Activated naive CD4-positive, alpha-beta T cell (primary cell): ENCODE measurements around the gene BNC2.

ENCODE experiments used
- DNase-seq, 4 experiments: peaks; one replicate each; lab custom pipeline; 2025; lab: John Stamatoyannopoulos, UW

The BNC2 gene

DNA sequence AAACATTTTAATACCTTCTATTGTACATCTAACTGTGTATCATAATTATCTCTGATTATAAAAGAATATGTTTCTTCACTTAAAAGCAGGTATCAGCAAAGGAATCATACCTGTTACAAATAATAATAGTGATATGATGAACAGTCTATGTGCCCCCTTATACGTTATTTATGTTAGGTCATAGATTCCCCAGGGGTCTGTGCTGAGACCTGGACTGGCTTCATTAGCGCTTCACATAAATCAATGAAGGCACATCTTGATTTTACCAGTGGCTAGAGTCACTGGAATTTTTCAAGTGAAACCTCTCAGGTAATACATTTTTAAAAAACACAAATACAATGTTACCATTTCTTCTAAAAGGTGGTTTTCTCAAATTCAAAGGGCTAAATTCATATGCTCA, 275.2 kb downstream of the BNC2 start:
- DNase-seq: no peak

GRCh38 chr9:16594787-16595186, 275.7 kb downstream of the BNC2 start:
- DNase-seq: no peak

GRCh38 chr9:16593746-16594145, 276.7 kb downstream of the BNC2 start:
- DNase-seq: no peak

DNA sequence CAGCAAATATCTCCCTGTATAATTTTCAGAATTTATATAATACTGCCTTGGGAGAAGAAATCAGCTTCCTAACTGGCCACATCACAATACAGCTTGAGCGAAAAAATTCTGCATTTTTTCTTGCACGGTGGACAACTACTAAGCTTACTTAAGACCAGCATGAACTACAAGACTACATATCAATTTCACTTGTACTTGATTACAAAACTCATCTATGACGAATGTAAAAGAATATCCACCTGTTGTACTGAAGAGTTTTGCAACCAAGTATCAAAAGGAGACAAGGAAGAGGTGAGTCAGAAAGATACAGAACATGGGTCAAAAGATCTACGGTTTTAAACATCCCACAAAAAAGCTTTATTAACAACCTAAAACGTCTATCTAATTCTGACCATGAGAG, 279.4 kb downstream of the BNC2 start:
- no peak for DNase-seq

DNA sequence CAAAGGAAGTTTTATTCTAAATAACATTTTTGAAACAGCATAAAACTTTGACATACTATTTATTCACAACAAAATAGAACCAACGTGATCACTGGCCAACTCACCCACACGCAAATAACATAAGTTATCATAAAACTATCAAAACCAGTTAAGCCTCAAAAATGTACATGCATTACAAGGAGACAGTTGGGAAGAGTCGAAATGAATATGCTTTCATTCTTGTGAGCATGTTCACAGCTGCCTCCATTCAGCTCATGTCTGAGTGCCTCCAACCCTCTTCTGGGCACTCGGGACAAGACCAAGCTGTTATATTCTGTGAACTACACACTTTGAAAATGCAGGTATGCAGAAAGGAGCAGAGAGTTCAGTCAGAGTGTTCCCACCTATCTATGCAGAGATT, 284.9 kb downstream of the BNC2 start:
- DNase-seq: no peak

GRCh38 chr9:16579872-16580432, 290.5 kb downstream of the BNC2 start:
- DNase-seq: no peak

DNA sequence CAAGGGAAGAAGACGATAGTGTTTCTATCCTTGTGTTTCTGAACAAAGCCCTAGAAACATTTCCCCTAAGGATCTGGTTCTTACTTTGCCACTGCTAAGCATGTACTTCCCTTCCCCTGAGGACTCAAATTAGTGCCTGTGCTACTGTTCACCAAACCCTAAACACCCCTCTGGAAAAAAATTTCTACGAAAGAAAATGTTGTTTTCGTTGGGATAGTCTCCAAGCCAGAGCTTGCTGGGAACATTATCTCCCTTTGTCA, 294.6 kb downstream of the BNC2 start:
- no peak for DNase-seq

DNA sequence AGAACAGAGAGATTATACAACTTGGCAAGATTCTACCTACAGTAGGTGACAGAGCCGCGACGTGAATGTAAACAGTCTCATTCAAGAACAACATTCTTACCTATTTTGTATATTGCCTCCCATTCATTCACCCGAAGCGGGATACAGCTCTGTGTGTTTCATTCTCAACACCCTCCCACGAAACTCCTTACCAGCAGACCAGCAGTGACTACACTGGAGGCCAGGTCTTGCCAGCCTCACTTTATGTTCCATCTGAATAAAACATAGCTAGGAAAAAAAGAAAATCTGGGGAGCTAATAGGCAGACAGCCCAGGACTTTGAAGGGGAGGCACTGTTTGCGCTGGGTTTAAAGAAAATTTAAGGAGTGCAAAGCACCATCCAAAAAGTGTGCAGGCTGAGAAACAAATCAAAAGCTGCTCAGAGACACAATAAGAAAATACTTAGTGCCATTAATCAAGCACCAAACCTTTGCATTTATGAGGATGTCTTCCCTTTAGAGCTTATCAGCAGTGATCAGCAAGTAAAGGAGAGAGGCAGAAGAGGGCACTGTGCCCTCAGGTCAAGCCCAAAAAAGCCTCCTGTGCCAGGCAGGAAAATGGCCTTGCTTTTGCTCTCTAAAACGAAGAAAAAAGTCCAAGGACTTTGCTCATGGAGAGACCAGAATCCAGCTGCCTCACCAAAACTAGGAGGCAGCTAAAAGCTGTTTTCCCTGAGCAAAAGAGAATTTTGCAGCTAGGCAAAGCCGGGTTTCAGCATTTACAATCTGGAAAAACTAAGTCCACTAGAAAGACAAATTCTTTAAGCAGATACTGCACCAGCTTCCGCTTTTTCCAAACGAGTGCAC, 295.1 kb downstream of the BNC2 start:
- DNase-seq: no peak

- no peak for DNase-seq
Observed at GRCh38 chr9:16572005-16572734, 298.3 kb downstream of the BNC2 start.

- no peak for DNase-seq
Observed at GRCh38 chr9:16571127-16571802, 299.2 kb downstream of the BNC2 start.

DNA sequence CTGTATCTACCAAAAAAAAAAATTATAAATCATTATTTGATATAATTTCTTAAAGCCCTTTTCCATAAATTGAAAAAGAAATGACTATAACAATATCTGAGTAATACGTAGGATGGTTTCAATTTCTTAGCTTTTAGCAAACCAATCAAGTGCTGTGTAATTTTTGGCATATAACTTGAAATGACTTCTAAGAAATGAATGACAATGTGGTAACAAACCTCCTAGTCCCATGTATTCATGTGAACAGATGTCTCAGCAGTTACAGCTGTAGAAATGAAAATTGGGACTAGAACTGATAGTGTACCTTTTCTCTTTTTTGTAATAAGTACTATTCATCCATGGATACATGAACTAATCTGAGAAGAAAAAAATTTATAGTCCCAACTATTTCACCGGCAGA, 307.0 kb downstream of the BNC2 start:
- DNase-seq: no peak

DNA sequence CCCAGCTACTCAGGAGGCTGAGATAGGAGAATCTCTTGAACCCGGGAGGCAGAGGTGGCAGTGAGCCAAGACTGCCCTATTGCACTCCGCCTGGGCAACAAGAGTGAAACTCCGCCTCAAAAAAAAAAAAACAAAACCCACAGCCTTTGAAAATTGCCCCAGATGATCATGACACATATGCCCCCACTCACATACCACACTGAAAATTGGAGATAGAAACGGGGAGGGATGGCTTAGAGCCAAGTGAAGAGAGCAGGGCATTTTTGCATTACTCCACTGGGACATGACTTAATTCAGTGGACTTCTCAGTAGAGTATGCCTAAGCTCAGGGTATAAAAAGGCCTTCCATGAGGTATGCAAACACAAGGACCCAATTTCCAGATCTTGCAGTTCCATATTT, 309.3 kb downstream of the BNC2 start:
- no peak for DNase-seq

DNA sequence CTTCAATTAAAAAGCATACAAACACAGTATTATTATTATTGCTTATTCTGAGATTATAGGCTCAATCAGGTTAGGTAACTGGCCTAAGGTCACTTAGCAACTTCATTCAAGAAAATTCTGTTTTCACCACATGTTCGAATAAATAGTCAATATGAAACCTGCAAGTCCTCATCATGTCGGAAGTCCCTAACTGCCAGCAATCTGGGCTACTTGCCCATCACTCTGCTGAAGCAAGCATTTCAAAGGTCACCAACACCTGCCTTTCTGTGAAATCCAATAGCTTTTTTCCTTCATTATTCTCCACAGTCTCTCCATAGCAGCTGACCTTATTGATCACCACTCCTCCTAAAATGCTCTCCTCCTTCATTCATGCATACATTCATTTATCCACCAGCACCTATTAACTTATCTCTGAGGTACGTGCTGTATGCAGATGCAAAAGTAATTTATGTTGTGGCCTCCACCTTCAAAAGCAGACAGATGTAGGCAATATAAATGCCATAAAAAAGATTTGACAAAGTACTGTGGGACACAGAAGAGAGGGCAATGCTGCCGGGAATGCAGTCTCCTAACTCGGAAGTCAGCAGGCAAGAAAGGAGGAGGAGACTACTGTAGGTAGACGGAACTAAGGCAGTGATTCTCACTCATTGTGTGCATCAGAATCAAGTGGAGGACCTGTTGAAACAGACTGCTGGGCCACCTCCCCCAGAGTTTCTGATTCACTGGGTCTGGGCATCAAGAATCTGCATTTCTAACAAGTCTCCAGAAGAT, 310.9 kb downstream of the BNC2 start:
- no peak for DNase-seq

GRCh38 chr9:16555802-16556201, 314.7 kb downstream of the BNC2 start:
- no peak for DNase-seq

- no peak for DNase-seq
Observed at GRCh38 chr9:16553869-16554540, 316.5 kb downstream of the BNC2 start.

DNA sequence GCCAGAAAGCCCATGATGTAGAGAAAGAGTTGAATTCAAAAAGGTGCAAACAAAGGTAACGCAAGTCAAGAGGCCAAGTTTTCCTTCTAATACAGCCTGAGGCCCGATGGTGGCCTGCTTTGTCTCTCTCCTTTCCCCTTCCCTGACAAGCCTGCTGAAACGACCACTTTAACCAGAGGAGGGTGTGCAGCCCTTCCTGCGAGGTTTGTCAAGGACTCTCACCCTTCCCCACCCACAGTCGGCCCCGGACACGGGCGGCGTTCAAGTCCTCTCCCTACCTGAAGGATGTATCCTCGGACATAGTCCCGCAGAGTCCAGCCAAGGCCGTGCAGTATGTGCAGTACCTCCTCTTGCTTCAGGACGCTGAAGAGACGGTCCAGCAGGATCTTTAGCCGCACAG, 318.2 kb downstream of the BNC2 start:
- no peak for DNase-seq

- DNase-seq: no peak
Observed at GRCh38 chr9:16551692-16552091, 318.8 kb downstream of the BNC2 start.

DNA sequence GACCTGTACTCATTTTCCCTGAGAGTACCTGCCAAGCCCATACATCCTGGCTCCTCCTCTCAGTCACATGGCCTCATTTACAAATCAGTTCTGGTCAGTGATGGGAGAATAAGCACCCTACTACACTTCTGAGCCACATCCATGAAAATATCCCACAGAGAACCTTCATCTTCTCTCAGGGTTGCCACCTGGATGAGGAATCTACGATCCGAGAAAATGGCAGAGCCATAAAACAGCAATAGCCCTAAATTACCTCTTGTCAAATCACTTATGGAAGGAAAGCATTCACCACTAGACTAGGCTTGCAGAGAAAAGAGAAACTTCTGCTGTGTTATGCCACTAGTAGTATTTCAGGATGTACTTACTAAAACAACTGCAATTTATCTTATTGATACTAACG, 324.8 kb downstream of the BNC2 start:
- DNase-seq: no peak

- no peak for DNase-seq
Observed at GRCh38 chr9:16544842-16545241, 325.6 kb downstream of the BNC2 start.

DNA sequence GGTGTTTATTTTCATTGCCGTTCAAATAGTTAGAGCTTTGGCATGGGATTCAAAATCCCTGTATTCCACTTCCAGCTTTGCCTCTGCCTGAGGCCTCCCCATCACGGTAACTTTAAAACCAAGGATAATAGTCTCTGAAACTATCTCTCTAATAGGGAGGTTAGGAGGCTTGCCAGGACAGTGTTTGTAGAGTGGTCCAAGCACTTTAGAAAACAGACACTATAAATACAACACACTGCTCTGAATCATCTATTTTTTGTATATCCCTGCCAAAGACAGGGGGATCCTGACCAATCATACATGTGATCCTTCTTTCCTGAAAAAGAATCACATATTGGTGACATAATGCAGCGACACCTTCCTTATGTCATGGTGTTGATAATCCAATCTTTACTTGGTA, 326.8 kb downstream of the BNC2 start:
- no peak for DNase-seq

DNA sequence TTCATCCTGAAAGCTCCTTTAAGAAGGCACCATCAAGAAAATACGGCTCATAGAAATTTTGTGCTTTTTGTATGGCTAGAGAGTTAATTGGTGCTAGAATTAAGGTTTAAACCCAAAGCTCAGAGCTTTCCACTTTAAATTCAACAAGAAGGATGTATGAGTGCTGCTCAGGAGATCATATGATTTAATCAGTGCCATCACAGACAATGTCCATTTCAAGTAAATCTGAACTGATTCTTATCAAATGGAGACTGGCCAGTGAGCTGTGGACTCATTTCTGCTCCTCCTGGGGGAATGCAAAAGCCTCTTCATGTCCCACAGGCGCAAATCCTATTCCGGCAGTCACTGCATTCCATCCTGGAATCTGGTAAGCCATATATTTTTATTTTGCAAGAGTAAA, 327.2 kb downstream of the BNC2 start:
- no peak for DNase-seq

GRCh38 chr9:16542290-16542689, 328.2 kb downstream of the BNC2 start:
- DNase-seq: no peak
